ENCODE results near the gene PTEN.

PTEN gene

DNA sequence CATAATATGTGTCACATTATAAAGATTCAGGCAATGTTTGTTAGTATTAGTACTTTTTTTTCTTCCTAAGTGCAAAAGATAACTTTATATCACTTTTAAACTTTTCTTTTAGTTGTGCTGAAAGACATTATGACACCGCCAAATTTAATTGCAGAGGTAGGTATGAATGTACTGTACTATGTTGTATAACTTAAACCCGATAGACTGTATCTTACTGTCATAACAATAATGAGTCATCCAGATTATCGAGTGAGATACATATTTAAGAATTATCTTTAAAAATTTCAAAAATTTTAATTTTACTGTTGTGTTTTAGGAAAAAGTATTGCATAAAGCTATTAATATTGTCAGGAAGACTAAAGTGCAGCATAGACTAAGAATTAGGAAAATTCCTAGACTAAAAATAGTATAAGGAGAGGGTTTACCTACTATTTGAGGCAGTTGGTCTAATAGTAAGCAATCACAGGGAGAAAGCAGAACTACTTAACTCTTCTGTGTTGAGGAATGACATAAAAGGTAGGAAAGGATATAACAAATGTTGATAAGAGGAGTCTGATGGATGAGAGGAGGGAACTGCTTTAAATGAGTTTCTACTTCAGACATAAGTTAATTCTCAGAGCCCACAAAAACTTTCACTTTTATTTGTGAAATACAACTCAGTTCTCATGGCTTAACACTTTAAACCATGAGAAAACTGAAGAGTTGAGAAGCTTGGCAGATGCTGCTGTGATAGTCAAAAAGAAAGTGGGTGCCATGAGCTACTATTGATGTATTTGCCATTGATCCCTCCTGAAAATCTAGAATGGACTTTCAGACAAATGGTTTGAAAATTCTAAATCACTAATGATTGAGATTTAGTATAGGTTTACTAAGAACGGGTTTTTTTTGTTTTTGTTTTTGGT, 67.8 kb downstream of the PTEN start:
- peak overlapping the region; percentile 32 for H3K4me2 ChIP-seq (ENCODE audit: low read depth, low read length, poor library complexity, severe bottlenecking)
- H3K27me3 ChIP-seq (ENCODE audit: insufficient read depth, low read length, poor library complexity, severe bottlenecking), result no peaks in the 10 kb centered on the region
- H3F3A ChIP-seq (ENCODE audit: low read depth), result no peaks in the 10 kb centered on the region
- H4K20me1 ChIP-seq (ENCODE audit: insufficient read depth, low read length, poor library complexity, severe bottlenecking), result peaks cover 47% of the 10 kb centered on the region
- no peaks in the 10 kb centered on the region for H3K9me2 ChIP-seq (replicated peaks; ENCODE audit: low read depth, low read length)
- TF ChIP-seq, protein P1, sequence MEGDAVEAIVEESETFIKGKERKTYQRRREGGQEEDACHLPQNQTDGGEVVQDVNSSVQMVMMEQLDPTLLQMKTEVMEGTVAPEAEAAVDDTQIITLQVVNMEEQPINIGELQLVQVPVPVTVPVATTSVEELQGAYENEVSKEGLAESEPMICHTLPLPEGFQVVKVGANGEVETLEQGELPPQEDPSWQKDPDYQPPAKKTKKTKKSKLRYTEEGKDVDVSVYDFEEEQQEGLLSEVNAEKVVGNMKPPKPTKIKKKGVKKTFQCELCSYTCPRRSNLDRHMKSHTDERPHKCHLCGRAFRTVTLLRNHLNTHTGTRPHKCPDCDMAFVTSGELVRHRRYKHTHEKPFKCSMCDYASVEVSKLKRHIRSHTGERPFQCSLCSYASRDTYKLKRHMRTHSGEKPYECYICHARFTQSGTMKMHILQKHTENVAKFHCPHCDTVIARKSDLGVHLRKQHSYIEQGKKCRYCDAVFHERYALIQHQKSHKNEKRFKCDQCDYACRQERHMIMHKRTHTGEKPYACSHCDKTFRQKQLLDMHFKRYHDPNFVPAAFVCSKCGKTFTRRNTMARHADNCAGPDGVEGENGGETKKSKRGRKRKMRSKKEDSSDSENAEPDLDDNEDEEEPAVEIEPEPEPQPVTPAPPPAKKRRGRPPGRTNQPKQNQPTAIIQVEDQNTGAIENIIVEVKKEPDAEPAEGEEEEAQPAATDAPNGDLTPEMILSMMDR (conservative IDR thresholded peaks at IDR 0.05; ENCODE audit: low read length), result no peak
- TF ChIP-seq EZH2phosphoT487 (IDR thresholded peaks at IDR 0.05; ENCODE audit: borderline replicate concordance), result no peak
- H3K79me2 ChIP-seq (ENCODE audit: insufficient read depth, low read length), result peaks cover 88% of the 10 kb centered on the region
- no peak overlapping the region for H2AFZ ChIP-seq (ENCODE audit: low read length)
- no peak overlapping the region for H3K4me3 ChIP-seq (ENCODE audit: low read length, poor library complexity, severe bottlenecking)
- H3K9me3 ChIP-seq (ENCODE audit: insufficient read depth, low read depth, low read length), result no peaks in the 10 kb centered on the region
- peaks cover 71% of the 10 kb centered on the region for H3K36me3 ChIP-seq (ENCODE audit: insufficient read depth, low read length)
- no peak overlapping the region for H3K9ac ChIP-seq (ENCODE audit: low read depth, low read length, poor library complexity, severe bottlenecking)
- peaks cover 42% of the 10 kb centered on the region for H3K4me1 ChIP-seq (ENCODE audit: insufficient read depth, low read length, poor library complexity, severe bottlenecking)

DNA sequence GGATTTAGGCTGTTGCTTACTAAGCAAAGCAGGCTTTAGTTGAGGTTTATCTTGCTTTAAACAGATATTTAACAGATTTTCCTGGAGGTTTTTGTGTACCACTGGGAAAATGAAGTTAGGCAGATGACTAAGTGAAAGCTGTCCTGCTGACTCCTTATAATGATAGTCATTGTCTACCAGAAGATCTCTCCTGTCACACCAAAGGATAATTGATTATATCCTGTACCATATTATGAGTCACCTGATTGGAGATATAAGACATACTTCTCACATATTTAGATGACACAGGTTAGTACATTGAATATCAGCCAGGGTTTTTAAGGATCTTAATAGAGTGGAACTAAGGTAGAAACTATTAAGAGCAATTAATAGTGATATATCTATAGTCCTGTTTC, 68.4 kb downstream of the PTEN start:
- no peak overlapping the region for H3K4me3 ChIP-seq (ENCODE audit: low read length, poor library complexity, severe bottlenecking)
- H3K9me3 ChIP-seq (ENCODE audit: insufficient read depth, low read depth, low read length), result no peaks in the 10 kb centered on the region
- H3K4me2 ChIP-seq (ENCODE audit: low read depth, low read length, poor library complexity, severe bottlenecking), result peak overlapping the region; percentile 32
- H3K9me2 ChIP-seq (replicated peaks; ENCODE audit: low read depth, low read length), result no peaks in the 10 kb centered on the region
- H3K36me3 ChIP-seq (ENCODE audit: insufficient read depth, low read length), result peaks cover 71% of the 10 kb centered on the region
- H2AFZ ChIP-seq (ENCODE audit: low read length), result no peak overlapping the region
- no peaks in the 10 kb centered on the region for H3F3A ChIP-seq (ENCODE audit: low read depth)
- H3K27me3 ChIP-seq (ENCODE audit: insufficient read depth, low read length, poor library complexity, severe bottlenecking), result no peaks in the 10 kb centered on the region
- no peak for TF ChIP-seq EZH2phosphoT487 (IDR thresholded peaks at IDR 0.05; ENCODE audit: borderline replicate concordance)
- TF ChIP-seq, protein P1 (conservative IDR thresholded peaks at IDR 0.05; ENCODE audit: low read length), result no peak
- peaks cover 88% of the 10 kb centered on the region for H3K79me2 ChIP-seq (ENCODE audit: insufficient read depth, low read length)
- H4K20me1 ChIP-seq (ENCODE audit: insufficient read depth, low read length, poor library complexity, severe bottlenecking), result peaks cover 41% of the 10 kb centered on the region
- H3K9ac ChIP-seq (ENCODE audit: low read depth, low read length, poor library complexity, severe bottlenecking), result no peak overlapping the region
- peaks cover 35% of the 10 kb centered on the region for H3K4me1 ChIP-seq (ENCODE audit: insufficient read depth, low read length, poor library complexity, severe bottlenecking)

DNA sequence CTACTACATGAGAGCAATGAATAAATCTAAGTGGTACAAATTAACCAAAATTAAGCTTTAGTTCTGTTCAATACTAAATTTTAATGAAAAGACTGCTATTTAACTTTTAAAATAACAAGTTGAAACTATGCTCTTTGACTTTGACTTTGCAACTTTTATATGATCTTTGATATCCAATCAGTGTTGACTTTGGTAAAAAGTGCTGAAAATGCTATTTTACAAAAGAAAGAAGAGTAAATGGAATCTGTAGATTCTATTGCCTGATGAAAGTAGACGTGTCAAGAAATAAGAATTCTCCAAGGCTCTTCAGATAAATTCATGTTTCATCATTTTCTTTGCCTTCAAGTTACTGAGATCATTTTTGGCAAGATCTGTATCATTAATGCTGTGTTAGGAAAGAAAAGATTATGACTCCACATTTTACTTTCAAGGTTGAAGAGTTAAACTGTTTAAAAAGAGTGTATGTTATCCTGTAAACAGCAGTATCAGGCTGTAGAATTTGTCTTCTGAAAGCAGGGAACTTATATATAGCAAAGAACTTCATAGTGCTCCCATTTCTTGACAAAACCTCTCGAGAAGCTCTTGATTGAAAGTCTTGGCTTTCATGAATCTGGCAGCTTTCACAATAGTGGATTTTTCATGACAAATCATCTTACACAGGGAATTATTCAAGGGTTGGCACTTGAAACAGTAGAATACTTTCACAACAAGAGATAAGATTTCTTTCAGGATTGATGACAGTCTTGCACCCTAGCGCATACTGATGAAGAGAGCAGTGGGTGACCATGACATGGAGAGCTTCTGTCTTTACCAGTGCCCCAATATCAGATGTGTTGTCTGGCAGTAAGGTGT, 72.1 kb downstream of the PTEN start:
- no peaks in the 10 kb centered on the region for H3K9me3 ChIP-seq (ENCODE audit: insufficient read depth, low read depth, low read length)
- TF ChIP-seq, protein P1 (conservative IDR thresholded peaks at IDR 0.05; ENCODE audit: low read length), result no peak
- TF ChIP-seq EZH2phosphoT487 (IDR thresholded peaks at IDR 0.05; ENCODE audit: borderline replicate concordance), result no peak
- no peaks in the 10 kb centered on the region for H3F3A ChIP-seq (ENCODE audit: low read depth)
- no peaks in the 10 kb centered on the region for H3K9me2 ChIP-seq (replicated peaks; ENCODE audit: low read depth, low read length)
- peaks cover 47% of the 10 kb centered on the region for H3K36me3 ChIP-seq (ENCODE audit: insufficient read depth, low read length)
- H3K4me3 ChIP-seq (ENCODE audit: low read length, poor library complexity, severe bottlenecking), result no peak overlapping the region
- peaks cover 10% of the 10 kb centered on the region for H4K20me1 ChIP-seq (ENCODE audit: insufficient read depth, low read length, poor library complexity, severe bottlenecking)
- H3K79me2 ChIP-seq (ENCODE audit: insufficient read depth, low read length), result peaks cover 72% of the 10 kb centered on the region
- peaks cover 9% of the 10 kb centered on the region for H3K4me1 ChIP-seq (ENCODE audit: insufficient read depth, low read length, poor library complexity, severe bottlenecking)
- H2AFZ ChIP-seq (ENCODE audit: low read length), result no peak overlapping the region
- no peak overlapping the region for H3K4me2 ChIP-seq (ENCODE audit: low read depth, low read length, poor library complexity, severe bottlenecking)
- H3K27me3 ChIP-seq (ENCODE audit: insufficient read depth, low read length, poor library complexity, severe bottlenecking), result no peaks in the 10 kb centered on the region
- no peak overlapping the region for H3K9ac ChIP-seq (ENCODE audit: low read depth, low read length, poor library complexity, severe bottlenecking)
